Measurements from ENCODE around the gene DDX54.

Gene DDX54

DNA sequence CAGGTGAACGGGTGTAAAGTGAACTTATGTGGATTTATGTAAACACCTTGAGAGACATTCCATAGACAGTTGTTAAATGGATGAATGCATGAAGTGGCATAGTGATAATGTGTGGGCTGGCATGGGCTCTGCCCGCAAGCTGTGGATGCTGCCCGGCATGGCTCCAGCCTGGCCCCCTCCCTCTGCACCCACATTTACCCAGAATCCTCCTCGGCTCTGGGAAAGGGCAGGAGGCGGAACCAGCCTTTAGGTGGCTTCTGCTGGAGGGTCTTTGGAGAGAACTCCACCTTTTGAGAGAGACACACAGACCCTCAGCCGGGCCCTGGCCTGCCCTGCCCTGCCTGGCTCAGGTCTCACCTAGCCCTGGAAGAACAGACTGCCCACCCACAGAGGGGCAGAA lies 68.4 kb downstream of the DDX54 start:
- no peak for DNase-seq

DNA sequence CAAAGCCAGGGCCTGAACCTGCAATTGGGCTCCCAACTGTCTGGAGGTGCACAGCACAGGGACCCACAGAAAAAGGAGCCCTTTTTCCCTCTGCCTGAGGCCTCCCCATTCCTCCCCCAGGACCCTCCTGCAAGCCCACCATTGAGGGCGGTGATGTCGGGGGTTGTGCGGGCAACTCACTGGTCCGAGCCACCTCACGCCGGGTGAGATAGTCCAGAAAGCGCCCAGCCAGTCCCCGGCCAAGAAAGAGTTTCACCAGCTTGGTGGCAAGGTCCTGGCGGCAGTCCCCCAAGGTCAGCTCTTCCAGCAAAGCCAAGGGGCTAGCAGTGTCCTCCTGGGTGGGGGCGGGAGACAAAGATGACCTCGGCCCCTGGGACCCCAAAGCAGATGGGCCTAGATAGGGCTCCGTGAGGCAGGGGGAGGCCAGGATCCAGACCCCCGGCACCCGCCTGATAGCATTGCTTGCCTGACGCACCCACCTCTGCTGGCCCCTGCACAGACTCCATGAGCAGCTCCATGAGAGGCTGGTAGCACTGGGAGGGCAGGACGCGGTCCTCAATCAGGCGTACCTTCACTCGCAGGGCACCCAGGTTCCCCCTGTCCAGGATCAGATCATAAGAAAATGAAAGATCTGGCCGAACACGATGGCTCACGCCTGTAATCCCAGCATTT lies 69.7 kb downstream of the DDX54 start:
- no peak for DNase-seq

- no peak for DNase-seq
These were observed 70.7 kb downstream of the DDX54 start for GRCh38 chr12:113114447-113115178.

- DNase-seq = no peak
These were observed 71.9 kb downstream of the DDX54 start for GRCh38 chr12:113113397-113113796.

DNA sequence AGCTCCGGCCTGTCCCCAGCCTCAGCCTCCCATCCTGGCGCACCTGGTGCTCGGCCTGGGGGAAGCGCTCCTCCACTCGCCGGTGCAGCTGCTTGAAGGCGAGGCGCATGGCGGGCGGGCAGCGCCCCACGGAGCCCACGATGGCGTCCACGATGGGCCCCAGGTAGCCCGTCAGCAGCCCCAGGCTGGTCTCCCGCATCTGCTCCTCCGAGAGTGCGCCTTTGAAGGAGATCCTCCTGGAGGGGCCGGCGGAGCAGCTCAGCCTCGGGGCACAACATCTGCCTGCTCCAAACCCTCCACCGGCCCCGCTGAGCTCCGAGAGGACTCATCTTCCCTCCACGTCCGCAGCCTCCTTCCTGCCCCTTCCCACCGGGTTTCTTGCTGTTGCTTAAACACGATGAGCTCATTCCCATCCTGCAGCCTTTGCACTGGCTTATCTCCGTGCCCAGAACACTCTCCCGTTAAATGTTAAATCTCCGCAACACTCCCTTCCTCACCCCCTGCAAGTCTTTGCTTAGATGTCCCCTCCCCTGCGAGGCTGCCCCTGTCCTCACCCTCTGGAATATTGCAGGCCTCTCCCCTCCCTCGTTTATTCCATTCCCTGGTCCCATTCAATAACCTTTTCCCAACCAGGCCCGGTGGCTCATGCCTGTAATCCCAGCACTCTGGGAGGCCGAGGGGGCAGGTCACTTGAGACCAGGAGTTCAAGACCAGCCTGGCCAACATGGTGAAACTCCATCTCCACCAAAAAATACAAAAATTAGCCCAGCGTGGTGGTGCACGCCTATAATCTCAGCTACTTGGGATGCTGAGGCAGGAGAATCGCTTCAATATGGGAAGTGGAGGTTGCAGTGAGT lies 73.0 kb downstream of the DDX54 start:
- no peak for DNase-seq

DNA sequence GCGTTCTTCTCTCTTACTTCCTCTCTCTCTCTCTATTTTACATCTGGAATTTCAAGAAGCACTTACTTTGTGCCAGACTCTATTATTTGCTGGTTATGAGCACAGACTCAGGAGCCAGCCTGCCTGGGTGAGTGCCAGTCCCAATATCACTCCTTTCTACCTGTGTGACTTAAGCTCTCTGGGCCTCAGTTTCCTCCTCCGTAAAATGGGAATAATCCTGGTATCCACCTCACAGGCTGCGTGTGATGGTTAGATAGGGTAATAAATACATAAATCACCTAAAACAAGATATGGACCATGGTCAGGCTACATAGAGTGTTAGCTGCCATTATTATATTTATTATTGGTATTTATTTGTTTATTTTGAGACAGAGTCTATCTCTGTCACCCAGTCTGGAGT lies 74.0 kb downstream of the DDX54 start:
- DNase-seq = no peak

- DNase-seq = no peak
These were observed 75.2 kb downstream of the DDX54 start for GRCh38 chr12:113109872-113110599.

- no peak for DNase-seq
These were observed 75.9 kb downstream of the DDX54 start for GRCh38 chr12:113109360-113109759.

DNA sequence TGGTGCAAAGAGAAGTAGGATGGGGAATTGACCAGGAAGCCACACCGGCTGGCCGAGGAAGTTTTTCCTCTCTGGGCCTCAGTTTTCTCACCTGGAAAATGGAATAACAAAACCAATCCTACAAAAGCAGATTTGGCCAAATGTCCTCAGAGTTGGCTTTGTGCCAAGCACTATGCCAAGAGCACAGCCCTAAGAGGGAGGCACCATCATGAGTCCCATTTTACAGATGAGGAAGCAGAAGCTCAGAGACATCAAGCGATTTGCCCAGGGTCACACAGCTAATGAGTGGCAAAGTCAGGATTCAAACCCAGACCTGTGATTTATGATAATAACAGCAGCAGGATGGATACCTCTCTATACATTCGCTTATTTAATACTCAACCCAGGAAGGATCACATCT lies 77.0 kb downstream of the DDX54 start:
- no peak for DNase-seq

Measured in CD4-positive, alpha-beta T cell treated with Interleukin-4 for 1 hour (primary cell).